NCI-H128 (cell line): ENCODE results near the gene ARHGAP28.
"Not testable (repeated sequence)": the region's sequence is repeated elsewhere in the genome, so short reads cannot be mapped to it uniquely, and the experiment has no call there.

Source experiments
- DNase-seq: peaks from one replicate; lab custom pipeline; 2025; ENCODE audit not compliant: unreplicated experiment; lab: John Stamatoyannopoulos, UW

ARHGAP28 gene

DNA sequence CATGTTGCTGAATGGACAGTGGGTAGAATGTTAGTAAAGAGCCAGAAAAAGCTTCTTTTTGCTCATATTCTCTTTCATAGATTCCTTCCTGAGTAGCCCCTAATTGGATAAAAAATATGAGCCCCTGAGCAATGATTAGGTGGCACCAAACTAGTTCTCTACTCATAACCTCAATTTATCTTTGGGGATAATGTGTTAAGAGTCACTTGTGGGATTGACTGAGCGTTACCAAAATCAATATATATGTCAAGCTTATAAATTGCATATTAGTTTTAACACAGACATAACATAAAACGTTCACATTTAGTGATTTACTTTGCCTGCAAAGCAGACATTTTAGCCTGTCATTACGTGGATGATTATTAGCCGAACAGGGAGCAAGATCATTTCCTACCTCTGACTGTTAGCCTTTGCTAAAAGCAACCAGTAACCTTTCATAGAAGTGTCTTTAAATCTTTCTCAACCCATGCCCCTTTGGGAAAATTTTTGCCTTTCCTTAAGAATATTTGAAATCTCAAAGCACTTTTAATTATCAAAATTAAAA is 85.4 kb downstream of the ARHGAP28 start:
- DNase-seq: no peak

DNA sequence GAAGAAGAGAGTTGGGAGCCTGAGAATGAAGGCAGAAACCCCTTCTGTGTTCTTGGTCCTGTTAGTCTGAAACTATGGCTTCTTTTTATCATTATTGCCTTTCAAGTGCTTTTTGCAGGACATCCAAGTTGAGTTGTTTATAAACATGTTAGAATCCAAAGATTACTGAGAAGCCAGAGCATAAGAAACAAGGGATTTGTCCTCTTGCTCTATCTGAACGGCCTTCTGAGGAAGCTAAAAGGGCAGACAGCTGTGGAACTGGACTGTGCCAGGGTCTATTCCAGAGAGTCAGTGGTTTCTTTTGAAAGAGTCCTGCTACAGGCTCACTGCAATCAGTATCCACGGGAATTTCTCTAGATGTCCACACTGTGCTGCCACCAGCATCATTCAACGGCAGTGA is 86.6 kb downstream of the ARHGAP28 start:
- no peak for DNase-seq

DNA sequence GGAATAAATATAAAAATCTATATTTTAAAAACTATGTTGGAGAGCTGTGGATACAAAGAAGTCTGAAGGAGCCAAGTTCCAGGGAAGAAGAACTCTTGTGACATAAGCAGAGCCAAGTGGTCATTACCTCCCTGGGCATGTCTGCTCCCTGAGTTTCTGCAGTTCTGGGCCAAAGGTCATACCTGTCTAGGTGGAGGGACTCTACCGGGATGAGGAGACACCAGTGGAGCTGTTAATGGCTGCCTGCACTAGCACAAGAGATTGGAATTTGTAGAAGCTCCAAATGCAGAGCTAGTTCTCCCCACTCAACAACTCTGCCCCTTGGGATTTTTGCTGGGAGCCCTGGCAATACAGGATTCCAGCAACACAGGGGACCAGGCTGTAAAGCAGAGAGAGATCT is 89.8 kb downstream of the ARHGAP28 start:
- DNase-seq: no peak

DNA sequence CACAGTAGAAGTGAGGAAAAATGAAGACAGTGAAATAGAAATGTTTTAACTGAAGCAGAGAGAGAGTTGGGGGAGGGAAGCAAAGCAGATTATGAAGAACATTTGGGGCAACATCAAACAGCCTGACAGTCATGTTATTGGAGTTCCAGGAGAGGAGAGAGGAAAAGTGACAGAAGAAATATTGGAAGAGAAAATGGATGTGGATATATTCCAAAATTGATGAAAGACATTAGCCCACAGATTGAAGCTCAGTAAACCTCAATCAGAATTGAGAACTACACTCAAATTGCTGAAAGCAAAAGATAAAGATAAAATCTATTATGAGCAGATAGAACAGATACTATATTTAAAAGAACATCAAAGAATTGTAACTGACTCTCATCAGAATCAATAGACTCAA is 90.8 kb downstream of the ARHGAP28 start:
- no peak for DNase-seq

DNA sequence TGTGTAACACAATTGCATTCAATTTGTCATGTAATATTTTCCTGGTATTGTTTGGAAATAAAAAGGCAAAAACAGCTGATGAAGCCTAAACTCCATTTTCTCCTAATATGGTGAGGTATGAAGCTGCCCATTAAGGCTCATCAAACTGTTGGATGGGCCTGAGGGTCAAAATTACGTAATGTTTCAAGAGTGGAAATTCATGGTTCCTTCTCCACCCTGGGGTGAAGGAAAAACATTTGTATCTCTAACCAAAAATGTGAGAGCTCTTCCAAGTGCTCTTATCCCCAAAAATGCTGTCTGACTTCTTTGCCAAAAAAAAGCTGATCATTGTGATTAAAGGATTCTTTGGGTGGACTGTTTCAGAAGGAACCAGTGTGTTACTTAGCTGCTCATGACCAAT is 91.8 kb downstream of the ARHGAP28 start:
- no peak for DNase-seq

DNA sequence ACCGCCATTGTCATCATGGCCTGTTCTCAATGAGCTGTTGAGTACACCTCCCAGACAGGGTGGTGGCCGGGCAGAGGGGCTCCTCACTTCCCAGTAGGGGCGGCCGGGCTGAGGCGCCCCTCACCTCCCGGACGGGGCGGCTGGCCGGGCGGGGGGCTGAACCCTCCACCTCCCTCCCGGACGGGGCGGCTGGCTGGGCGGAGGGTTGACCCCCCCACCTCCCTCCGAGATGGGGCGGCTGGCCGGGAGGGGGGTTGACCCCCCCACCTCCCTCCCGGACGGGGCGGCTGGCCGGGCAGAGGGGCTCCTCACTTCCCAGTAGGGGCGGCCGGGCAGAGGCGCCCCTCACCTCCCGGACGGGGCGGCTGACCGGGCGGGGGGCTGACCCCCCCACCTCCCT is 97.6 kb downstream of the ARHGAP28 start:
- DNase-seq: not testable (repeated sequence)

DNA sequence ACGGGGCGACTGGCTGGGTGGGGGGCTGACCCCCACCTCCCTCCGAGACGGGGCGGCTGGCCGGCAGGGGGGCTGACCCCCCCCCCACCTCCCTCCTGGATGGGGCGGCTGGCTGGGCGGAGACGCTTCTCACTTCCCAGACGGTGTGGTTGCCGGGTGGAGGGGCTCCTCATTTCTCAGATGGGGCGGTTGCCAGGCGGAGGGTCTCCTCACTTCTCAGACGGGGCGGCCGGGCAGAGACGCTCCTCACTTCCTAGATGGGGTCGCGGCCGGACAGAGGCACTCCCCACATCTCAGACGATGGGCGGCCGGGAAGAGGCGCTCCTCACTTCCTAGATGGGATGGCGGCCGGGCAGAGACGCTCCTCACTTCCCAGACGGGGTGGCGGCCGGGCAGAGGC is 98.0 kb downstream of the ARHGAP28 start:
- not testable (repeated sequence) for DNase-seq

DNA sequence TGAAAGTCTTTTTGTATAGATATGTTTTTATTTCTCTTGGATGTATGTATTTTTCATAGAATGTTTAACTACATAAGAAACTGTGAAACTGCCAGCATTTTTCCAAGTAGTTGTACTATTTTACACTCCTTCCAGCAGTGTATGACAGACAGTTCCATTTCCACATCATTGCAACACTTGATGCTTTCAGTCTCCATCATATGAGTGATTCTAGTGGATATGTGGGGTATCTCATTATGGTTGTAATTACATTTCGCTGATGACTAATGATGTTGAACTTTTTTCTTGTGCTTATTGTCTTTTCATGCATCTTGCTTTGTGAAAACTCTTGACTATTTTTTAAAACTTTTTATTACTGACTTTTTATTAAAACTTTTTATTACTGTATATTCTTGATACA is 101.4 kb downstream of the ARHGAP28 start:
- DNase-seq: no peak

DNA sequence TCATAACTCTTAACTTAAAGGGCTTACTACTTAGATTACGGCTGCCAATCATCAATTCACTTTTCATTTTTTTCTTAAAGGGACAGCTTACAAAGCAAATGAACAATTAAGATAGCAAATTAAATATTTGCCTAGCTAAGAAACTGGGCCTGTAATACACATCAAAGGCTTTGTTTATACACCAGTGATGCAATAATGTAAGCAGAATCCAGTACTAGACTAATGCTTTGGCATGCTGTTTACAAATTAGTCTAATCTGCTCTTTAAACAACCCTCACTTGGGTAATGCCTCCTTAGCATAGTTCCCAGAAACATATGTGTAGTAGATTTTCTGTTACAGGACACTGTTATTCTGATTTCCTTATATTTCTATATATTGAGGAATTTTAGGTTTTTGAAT is 105.8 kb downstream of the ARHGAP28 start:
- DNase-seq: no peak

DNA sequence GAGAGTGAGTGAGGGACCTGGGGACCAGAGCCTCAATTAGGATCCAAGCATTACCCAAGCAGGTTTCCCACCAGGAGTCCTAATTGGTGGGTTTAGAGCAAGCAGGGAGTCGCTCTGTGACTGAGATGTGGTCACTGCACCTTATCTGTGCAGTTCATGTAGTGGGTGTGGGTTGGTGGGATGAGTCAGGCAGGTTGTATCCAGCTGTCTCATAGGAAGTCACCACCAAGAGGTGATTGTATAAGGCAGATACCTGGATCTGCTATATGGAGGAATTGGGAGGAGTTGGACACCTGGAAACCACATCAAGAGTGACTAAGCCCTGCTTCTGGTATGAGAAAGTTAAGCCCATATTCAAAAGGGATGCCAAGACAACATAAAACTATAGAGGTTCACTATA is 106.8 kb downstream of the ARHGAP28 start:
- DNase-seq: no peak

DNA sequence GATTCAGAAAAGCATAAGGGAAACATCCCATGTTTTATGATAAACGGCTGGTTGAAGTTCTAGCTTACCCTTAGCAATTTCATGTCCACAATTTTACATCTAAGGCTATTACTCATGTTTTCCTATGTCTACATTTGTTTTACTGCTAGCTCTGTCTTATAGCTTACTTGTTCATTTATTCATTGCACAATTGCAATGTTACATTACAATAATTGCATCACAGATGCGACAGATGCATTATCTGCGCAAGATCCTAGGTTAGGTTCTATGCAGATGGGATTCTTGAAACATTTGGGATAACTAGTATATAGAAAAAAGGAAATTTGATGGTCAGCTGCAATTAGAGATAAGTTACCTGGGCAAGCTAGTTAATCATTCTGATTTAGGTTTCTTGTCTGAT is 108.4 kb downstream of the ARHGAP28 start:
- DNase-seq: no peak

DNA sequence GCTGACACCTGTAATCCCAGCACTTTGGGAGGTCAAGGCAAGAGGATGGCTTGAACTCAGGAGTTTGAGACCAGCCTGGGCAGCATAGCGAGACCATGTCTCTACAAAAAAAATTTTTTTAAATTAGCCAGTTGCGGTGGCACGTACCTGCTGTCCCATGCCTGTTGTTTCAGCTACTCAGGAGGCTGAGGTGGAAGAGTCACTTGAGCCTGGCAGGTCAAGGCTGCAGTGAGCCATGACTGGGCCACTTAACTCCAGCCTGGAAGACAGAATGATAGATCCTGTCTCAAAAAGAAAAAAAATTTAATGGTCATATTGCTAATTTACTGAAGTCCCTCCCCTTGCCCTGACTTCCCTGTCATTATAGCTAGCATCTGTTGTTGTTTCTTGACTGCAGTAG is 112.6 kb downstream of the ARHGAP28 start:
- DNase-seq: no peak

DNA sequence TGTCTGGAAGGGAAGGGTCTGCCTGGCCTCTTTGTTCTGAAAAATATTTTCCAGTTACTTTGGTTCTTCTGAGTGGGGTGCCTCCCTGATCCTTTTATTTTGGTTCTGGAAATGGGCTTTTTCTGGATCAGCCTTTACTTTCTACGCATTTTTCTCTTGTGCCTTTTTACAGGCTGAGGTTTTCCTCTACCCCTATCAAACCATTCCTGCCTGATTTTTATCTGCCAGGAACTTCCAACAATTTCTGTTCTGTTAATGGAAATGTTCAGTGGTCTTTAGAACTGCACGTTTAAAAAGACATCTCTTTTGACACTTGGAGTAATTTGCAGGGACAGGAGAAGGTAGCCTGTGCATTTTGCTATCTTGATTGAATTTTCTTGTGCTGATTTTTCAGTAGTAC is 113.8 kb downstream of the ARHGAP28 start:
- no peak for DNase-seq

DNA sequence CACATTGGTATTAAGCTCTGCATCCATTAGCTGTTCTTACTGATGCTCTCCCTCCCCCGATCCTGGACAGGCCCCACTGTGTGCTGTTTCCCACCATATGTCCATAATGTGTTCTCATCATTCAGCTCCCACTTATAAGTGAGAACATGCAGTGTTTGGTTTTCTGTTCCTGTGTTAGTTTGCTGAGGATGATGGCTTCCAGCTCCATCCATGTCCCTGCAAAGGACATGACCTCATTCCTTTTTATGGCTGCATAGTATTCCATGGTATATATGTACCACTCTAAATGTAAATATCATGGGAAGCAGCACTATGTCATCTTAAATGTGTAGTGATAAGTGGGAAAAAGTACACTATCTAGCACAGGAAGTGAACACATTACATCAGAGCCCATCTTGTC is 116.0 kb downstream of the ARHGAP28 start:
- not testable (repeated sequence) for DNase-seq

DNA sequence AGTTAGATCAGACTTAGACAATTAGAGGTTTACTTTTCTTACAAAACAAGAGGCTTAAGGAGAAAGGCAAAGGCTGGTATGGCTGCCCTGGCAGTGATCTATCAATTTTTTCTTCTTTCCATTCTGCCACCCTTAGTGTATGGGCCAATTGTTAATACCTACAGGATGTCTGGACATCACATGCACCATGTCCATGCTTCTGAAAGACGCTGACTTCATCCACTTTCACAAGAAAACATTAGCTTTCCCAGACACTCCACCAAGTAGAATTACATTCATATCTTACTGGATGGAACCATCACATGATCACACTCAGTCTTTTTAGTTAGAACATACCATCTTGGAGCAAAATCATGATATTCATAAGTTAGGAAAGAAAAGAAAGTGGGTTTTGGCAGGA is 120.9 kb downstream of the ARHGAP28 start:
- no peak for DNase-seq

DNA sequence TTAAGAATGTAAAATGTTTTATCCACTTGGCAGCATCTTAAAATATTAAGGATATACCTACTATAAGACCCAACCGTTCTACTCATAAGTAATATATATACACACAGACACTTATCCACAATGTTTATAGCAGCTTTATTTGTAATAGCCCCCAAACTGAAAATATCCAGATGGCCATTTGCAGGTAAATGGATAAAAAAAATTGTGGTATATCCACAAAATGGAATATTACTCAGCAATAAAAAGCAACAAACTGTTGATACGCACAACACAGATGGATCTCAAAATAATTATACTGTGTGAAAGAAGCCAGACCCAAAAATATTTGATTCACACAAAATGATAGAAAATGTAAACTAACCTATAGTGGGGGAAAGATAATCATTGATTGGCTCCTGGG is 122.0 kb downstream of the ARHGAP28 start:
- DNase-seq: no peak

DNA sequence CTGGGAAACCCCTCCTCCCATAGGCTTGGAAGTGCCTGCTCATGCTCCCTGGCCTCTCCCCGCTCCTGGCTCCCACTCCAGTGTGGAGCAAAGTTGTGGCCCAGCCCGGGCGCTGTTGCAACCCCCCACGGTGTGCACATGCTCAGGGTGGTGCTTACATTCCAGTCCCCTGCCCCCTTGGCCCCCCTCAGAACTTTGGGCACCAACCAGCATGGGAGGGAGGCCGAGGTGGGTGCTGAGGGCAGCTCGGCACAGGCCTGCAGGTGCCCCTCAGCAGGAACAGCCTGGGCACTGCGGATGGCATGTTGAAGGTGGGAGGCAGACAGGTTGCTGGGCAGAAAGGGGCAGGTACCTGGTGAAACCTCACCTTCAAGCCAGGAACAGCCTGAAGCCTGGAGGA is 125.3 kb downstream of the ARHGAP28 start:
- DNase-seq: no peak

DNA sequence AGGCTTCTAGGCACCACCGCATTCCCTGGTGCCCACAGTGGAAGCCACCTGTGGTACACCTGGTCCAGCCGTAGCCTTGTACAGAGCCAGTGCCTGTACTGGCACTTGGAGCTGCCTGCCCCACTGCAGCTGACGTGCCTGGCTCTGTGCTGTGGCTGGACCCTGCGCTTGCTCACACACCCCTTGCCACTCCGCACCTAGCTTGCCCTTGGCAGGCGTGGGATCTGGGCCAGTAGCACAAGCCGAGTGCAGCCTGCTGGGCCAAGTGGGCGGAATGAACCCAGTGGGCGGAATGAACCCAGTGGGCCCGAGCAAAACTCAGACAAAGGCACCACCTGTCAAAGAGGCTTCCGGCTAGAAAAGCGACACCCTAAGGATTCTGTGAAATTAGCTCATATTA is 126.3 kb downstream of the ARHGAP28 start:
- DNase-seq: no peak

DNA sequence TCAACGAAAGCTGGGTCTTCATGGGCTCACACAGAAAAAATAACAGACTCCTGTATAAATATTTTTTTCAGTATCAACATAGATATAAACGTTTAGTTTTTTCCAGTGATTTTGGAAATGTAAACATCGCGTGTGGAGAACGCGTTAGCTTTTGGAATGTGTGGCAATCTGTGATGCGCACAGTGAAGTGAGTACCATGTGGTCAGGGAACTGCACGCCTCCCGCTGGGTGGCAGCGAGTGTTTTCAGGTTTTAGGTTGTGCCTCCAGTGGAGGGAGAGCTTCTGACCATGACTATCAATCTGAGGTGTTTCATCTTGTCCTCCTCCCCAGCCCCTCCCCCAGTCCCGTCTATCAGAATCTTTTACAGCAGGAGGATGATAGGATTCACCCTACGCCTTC is 127.8 kb downstream of the ARHGAP28 start:
- DNase-seq: no peak

DNA sequence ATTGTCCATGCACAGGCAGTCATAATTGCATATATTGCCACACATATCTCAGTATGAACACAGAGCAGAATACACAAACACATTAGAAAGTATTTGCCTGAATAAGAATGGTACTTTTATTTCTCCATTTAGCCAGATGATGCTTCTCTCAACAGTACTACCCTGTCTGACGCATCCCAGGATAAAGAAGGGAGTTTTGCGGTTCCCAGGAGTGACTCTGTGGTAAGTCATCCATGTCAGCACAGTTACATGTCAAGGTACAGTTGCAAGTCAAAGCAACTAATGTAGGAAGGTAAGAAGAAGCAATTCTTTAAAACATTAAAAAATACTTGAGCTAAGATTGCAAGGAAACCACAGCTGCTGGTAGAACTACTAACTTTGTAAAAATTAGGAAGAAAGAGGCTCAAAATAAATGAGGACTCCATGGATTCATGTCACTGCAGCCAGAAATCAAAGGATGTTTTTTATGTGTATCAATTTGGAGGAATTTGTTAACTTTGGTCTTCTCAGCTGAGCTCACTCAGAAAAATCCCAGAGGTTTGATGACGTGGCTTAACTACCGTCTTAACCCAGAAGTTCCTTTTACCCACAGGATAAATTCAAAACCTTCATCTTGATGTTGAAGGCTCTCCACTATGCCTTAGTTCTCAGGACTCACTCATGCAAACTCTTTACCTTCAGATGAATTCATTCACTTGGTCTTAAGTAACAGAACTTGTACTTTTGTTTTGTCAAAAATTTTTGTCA is 130.3 kb downstream of the ARHGAP28 start:
- no peak for DNase-seq

DNA sequence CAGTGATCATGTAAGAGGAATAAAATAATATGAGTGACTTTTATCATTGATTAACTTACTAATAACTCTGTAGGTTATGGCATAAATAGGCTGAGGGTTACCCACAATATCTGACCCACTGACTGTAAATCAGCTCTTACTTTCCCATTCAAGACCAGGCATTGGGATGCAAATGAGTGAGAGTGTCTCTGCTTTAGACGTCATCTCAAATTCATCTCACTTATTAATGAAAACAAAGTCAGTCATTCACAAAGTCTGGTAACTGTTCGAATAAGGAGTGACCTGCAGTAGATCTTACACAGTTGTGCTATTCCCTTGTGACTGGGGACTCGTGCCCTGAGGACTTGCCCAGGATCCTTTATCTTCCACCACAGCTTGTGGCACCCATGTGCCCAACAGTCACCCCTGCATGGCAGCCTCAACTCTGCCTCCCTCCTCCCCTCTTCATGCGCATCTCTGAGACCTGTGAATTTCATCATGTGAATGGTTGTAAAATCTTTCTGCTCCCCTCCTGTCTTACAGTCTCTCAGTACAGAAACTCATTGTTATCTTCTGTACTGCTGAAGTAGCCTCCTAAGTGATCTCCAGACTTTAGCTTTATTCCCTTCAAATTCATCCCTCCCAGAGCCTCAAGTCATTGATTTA is 131.4 kb downstream of the ARHGAP28 start:
- DNase-seq: no peak

DNA sequence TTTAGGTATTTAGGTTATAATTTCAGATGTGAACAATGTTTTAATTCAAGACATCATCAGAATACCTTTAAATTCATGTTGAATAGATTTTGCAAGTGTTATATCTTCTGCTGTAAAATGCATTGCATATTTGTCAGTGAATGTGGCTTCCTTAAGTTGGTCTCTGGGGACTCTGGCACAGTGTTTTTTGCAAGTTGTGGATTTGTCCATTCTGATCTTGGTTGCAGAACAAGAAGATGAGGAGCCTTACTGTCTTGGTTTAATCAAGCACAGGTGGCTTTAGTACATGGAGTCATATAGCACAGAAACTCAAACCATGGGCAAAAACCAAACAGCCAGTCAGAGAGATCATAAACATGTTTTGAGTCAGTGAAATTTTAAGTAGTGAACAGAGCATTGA is 135.7 kb downstream of the ARHGAP28 start:
- DNase-seq: no peak
